ENCODE measurements around the gene LTBP3.

DNA sequence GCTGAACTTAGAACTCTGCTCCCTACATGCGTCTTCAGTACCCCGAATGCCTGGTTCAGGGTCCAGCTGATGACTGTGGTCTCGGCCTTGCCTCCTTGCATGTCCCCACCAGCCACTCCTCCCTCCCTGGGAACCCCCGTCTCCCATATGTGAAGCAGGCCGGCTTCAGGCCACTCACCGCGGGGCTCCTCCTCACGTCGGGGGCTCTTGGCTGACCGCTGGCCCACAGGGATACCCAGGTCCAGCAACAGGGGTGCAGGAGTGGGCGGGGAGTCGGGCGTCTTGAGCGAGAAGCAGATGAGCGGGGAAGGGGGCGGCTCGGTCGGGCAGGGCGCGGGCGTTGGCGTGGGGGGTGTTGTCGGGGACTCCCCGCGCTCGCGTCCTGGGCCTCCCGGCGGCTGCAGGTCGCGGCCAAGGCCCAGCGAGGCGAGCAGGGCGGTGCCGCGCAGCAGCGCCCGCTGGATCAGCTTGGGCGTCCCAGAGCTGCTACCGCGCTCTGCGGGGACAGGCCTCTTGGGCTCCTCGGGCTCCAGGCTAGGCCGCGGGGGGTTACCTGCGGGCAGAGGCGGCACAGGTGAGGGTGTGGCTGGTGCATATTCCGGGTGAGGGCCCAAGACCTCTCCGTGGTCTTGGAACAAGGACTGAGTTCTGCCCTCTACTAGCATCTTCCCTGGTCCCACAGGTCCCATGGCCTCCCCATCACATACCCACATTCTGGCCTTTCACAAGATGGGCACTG, 41.2 kb upstream of the LTBP3 start:
- TF ChIP-seq, protein P1, sequence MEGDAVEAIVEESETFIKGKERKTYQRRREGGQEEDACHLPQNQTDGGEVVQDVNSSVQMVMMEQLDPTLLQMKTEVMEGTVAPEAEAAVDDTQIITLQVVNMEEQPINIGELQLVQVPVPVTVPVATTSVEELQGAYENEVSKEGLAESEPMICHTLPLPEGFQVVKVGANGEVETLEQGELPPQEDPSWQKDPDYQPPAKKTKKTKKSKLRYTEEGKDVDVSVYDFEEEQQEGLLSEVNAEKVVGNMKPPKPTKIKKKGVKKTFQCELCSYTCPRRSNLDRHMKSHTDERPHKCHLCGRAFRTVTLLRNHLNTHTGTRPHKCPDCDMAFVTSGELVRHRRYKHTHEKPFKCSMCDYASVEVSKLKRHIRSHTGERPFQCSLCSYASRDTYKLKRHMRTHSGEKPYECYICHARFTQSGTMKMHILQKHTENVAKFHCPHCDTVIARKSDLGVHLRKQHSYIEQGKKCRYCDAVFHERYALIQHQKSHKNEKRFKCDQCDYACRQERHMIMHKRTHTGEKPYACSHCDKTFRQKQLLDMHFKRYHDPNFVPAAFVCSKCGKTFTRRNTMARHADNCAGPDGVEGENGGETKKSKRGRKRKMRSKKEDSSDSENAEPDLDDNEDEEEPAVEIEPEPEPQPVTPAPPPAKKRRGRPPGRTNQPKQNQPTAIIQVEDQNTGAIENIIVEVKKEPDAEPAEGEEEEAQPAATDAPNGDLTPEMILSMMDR (IDR thresholded peaks at IDR 0.05; ENCODE audit: insufficient read depth, low read length, poor library complexity, severe bottlenecking), result no peak
- TF ChIP-seq EZH2phosphoT487 (conservative IDR thresholded peaks at IDR 0.05; ENCODE audit: low read length), result no peak
